K562 (cell line): Measurements from ENCODE around the gene VRK3. TPM values are rescaled to one million over a fixed set of nuclear protein-coding genes. Genes with fewer than 3 reads are reported as not detected.
A peak's percentile ranks its signal among the peaks of the same experiment; 100 is the strongest.

ENCODE experiments used
- ATAC-seq: fragments of 200-7000 bp; cut with Tn5 transposase; 3 replicates; pipeline ENCODE4 v1.9.1; 2020; ENCODE audit warnings: moderate library complexity
- BruUV-seq: library from RNA; stranded (reverse); fragments of 400-500 nt; replicated peaks from 2 replicates; lab custom pipeline; 2021; lab: Mats Ljungman, UMichigan
- CTCF ChIA-PET: fragments of 300-600 bp; formaldehyde crosslinking; extraction: SDS; loops from one replicate; lab custom pipeline; 2021; ENCODE audit warnings: low intra/inter-chr PET ratio; lab: Yijun Ruan, JAX
- POLR2A ChIA-PET: fragments of 300-600, 350-650 bp; sonication (Branson Sonifier 250); formaldehyde crosslinking; extraction: SDS; loops from one replicate; lab custom pipeline; 2021; ENCODE audit warnings: antibody characterized with exemption, inconsistent platforms; lab: Yijun Ruan, JAX
- DNase-seq, 4 experiments: peaks; one replicate each; pipeline versions ENCODE4 v3.0.0 to v3.0.0-alpha.2; 2011 to 2018; ENCODE audit warnings: low spot score in 3 of 4, mixed read lengths in 3 of 4; ENCODE audit errors: extremely low read depth in 1 of 4
- FAIRE-seq: peaks from 2 replicates; lab custom pipeline; 2011; peaks lifted over from hg19 to GRCh38; lab: Jason Lieb, UNC
- H2AFZ ChIP-seq: 2 replicates; pipeline ENCODE4 v1.6.0; 2011; ENCODE audit warnings: low read depth, low read length, control low read depth, inconsistent platforms
- H3K27ac ChIP-seq: fragments of 200-600 bp; 3 replicates; pipeline ENCODE4 v1.8.0; 2011; ENCODE audit warnings: low read depth, mild to moderate bottlenecking, control low read depth, inconsistent platforms, low read length, moderate library complexity, mixed read lengths; ENCODE audit errors: extremely low read depth
- H3K27me3 ChIP-seq, 2 experiments: fragments of 300-600 bp in 1 of 2; 2 replicates in 1 of 2; 3 replicates in 1 of 2; pipeline versions ENCODE4 v1.6.0 to v1.8.0; 2011; ENCODE audit warnings: inconsistent platforms in 2 of 2, low read length in 2 of 2, mild to moderate bottlenecking in 1 of 2, mixed read lengths in 1 of 2, moderate library complexity in 1 of 2; ENCODE audit not compliant: control insufficient read depth in 2 of 2, insufficient read depth in 2 of 2
- H3K36me3 ChIP-seq: fragments of 300-600 bp; 3 replicates; pipeline ENCODE4 v1.8.0; 2011; ENCODE audit warnings: mild to moderate bottlenecking, low read length, inconsistent platforms; ENCODE audit not compliant: control insufficient read depth, insufficient read depth
- H3K4me1 ChIP-seq, 2 experiments: fragments of 200-600 bp in 1 of 2; replicated peaks in 1 of 2; 2 replicates in 1 of 2; 3 replicates in 1 of 2; pipeline versions ENCODE4 v1.5.1 to v1.8.0; 2011; ENCODE audit warnings: inconsistent platforms in 2 of 2, low read length in 2 of 2, mild to moderate bottlenecking in 1 of 2, mixed read lengths in 1 of 2, moderate library complexity in 1 of 2; ENCODE audit not compliant: control insufficient read depth in 2 of 2, insufficient read depth in 2 of 2
- H3K4me2 ChIP-seq: 2 replicates; pipeline ENCODE4 v1.6.1; 2011; ENCODE audit warnings: low read length, control low read depth, inconsistent platforms, mixed read lengths; ENCODE audit not compliant: insufficient read depth
- H3K4me3 ChIP-seq: fragments of 200-600 bp; sonication (generic), shearing (Covaris generic); 2 replicates; pipeline ENCODE4 v1.5.1; 2016; ENCODE audit warnings: control low read depth, inconsistent platforms
- H3K79me2 ChIP-seq: fragments of 200-600 bp; 3 replicates; pipeline ENCODE4 v1.8.0; 2011; ENCODE audit warnings: low read length, inconsistent platforms; ENCODE audit not compliant: control insufficient read depth, insufficient read depth
- H3K9ac ChIP-seq, 2 experiments: 2 replicates each; pipeline versions ENCODE4 v1.6.0 to v1.6.1; 2011; ENCODE audit warnings: low read depth in 2 of 2, low read length in 2 of 2, control low read depth in 1 of 2, inconsistent platforms in 1 of 2, mild to moderate bottlenecking in 1 of 2, mixed read lengths in 1 of 2; ENCODE audit not compliant: insufficient read depth in 1 of 2
- H3K9me1 ChIP-seq: one replicate; pipeline ENCODE4 v1.6.0; 2011; ENCODE audit warnings: inconsistent platforms, mild to moderate bottlenecking, low read length, moderate library complexity; ENCODE audit not compliant: control insufficient read depth, insufficient read depth
- H3K9me3 ChIP-seq: replicated peaks from 2 replicates; pipeline ENCODE4 v1.5.1; 2011; ENCODE audit warnings: low read depth, low read length, inconsistent platforms; ENCODE audit not compliant: control insufficient read depth, insufficient read depth
- H4K20me1 ChIP-seq: replicated peaks from 2 replicates; pipeline ENCODE4 v1.6.1; 2011; ENCODE audit warnings: low read length, inconsistent platforms, mixed read lengths; ENCODE audit not compliant: control insufficient read depth, insufficient read depth
- ERF ChIP-seq: fragments of 450-650 bp; formaldehyde crosslinking; IDR thresholded peaks from 2 replicates; pipeline ENCODE4 v1.4.0; 2020; ENCODE audit warnings: mild to moderate bottlenecking, mixed read lengths
- EWSR1 ChIP-seq: fragments of 450-650 bp; IDR thresholded peaks from 2 replicates; pipeline ENCODE4 v1.6.1; 2018; ENCODE audit warnings: borderline replicate concordance, mild to moderate bottlenecking, low read depth, moderate library complexity; ENCODE audit not compliant: partially characterized antibody
- HMG20A ChIP-seq: fragments of 450-650 bp; formaldehyde crosslinking; conservative IDR thresholded peaks from 2 replicates; pipeline ENCODE4 v1.4.0; 2020; ENCODE audit warnings: mild to moderate bottlenecking, mixed read lengths
- NCOA6 ChIP-seq: fragments of 450-650 bp; IDR thresholded peaks from 2 replicates; pipeline ENCODE4 v1.6.1; 2017; ENCODE audit warnings: mild to moderate bottlenecking
- NFE2L1 ChIP-seq: fragments of 450-650 bp; IDR thresholded peaks from 2 replicates; pipeline ENCODE4 v1.6.1; 2016; ENCODE audit warnings: missing genetic modification characterization, low read depth, mild to moderate bottlenecking, missing compliant biosample characterization, moderate library complexity, borderline replicate concordance
- NR2C2 ChIP-seq, 2 experiments: fragments of 200-800 bp in 1 of 2; sonication (Bioruptor generic) in 1 of 2; sonication (generic) in 1 of 2; formaldehyde crosslinking in 1 of 2; IDR thresholded peaks; 2 replicates each; pipeline versions ENCODE4 v1.6.1 to v1.8.0; 2016 to 2022; ENCODE audit warnings: mild to moderate bottlenecking in 1 of 2, missing compliant biosample characterization in 1 of 2, missing genetic modification characterization in 1 of 2, missing genetic modification reagents in 1 of 2
- PREB ChIP-seq: sonication (generic); formaldehyde crosslinking; IDR thresholded peaks from 2 replicates; pipeline ENCODE4 v1.8.1; 2023; ENCODE audit warnings: mild to moderate bottlenecking, missing genetic modification reagents
- PRPF4 ChIP-seq: fragments of 200-400 bp; formaldehyde crosslinking; IDR thresholded peaks from one replicate; pipeline ENCODE4 v1.6.1; 2017; ENCODE audit warnings: low read length, low read depth, mild to moderate bottlenecking; ENCODE audit not compliant: insufficient read depth, poor library complexity, severe bottlenecking
- RBBP5 ChIP-seq: fragments of 200-600 bp; sonication (generic); IDR thresholded peaks from 2 replicates; pipeline ENCODE4 v1.6.1; 2012; ENCODE audit warnings: borderline replicate concordance, mild to moderate bottlenecking, low read length, control low read depth, inconsistent platforms; ENCODE audit not compliant: insufficient read depth, poor library complexity, severe bottlenecking
- ZBTB1 ChIP-seq: sonication (generic); formaldehyde crosslinking; IDR thresholded peaks from 2 replicates; pipeline ENCODE4 v1.8.1; 2023; ENCODE audit warnings: missing genetic modification reagents, low read depth, mild to moderate bottlenecking, borderline replicate concordance
- ZKSCAN8 ChIP-seq: fragments of 200-800 bp; sonication (Bioruptor generic); IDR thresholded peaks from 2 replicates; pipeline ENCODE4 v1.6.1; 2016; ENCODE audit warnings: missing genetic modification characterization, missing compliant biosample characterization
- ZNF431 ChIP-seq: sonication (generic); formaldehyde crosslinking; IDR thresholded peaks from 2 replicates; pipeline ENCODE4 v1.8.0; 2022; ENCODE audit warnings: mild to moderate bottlenecking, missing genetic modification reagents
- ZNF717 ChIP-seq: fragments of 250-450 bp; sonication (Bioruptor Pico); IDR thresholded peaks from 2 replicates; pipeline ENCODE4 v1.5.0; 2021
- ZSCAN29 ChIP-seq: fragments of 450-650 bp; IDR thresholded peaks from 2 replicates; pipeline ENCODE4 v1.6.1; 2017
- WGBS: fragments of 100-300 bp; shearing (Covaris generic); methylation state at CpG from one replicate; pipeline ENCODE4 v1.1.6; 2016; ENCODE audit warnings: low coverage, mixed read lengths; ENCODE audit not compliant: insufficient coverage; ENCODE audit errors: missing lambda C conversion rate; 5-methylcytosine and 5-hydroxymethylcytosine counted together
- in situ Hi-C: fragments of 300-500 bp; cut with MboI; formaldehyde crosslinking; loops from 4 replicates; pipeline ENCODE4 v1.15.0; 2018; ENCODE audit warnings: inconsistent platforms, mixed read lengths
- intact Hi-C: fragments of 100-400 bp; cut with micrococcal nuclease; formaldehyde crosslinking; loops from 2 replicates; pipeline ENCODE4 v1.14.2; 2022
- polyA plus RNA-seq, 8 experiments: library from polyadenylated mRNA; depleted of rRNA in 4 of 8; stranded (reverse) in 5 of 8; unstranded in 3 of 8; fragments of >200 nt; fragmentation: Nextera tagmentation in 2 of 8; fragmentation: Illumina TruSeq in 1 of 8; extraction: Ambion mirVana in 2 of 8; extraction: Trizol in 1 of 8; gene quantifications; 2 replicates each; pipeline versions ENCODE4 v1.2.1 to v1.2.3, GENCODE V29; 2011 to 2014; ENCODE audit warnings: inconsistent platforms in 1 of 8, missing spikeins in 1 of 8
- total RNA-seq, 7 experiments: library from RNA; depleted of rRNA in 6 of 7; stranded (reverse); fragments of >200 nt in 6 of 7; fragmentation: Illumina TruSeq in 2 of 7; extraction: Trizol in 2 of 7; gene quantifications; 2 replicates each; pipeline versions ENCODE4 v1.2.1 to v1.2.3, GENCODE V29; 2011 to 2021; ENCODE audit warnings: low replicate concordance in 1 of 7

Gene VRK3
- total and polyA plus RNA-seq, 9 of the 15 experiments (the other 6 are each of a cell fraction or from before 2014, with no cell fraction given): 25.6 to 94.3 (median 42.9) TPM

GRCh38 chr19:49938662-49939061, 86.5 kb downstream of the VRK3 start:
- FAIRE-seq: no peak
- Histone ChIP-seq H3K4me3 (no peak overlapping the region), H3K4me2 (no peak overlapping the region), H4K20me1 (no peaks in the 10 kb centered on the region), H3K27ac (no peak overlapping the region), H2AFZ (no peak overlapping the region), H3K27me3 (no peaks in the 10 kb centered on the region), H3K79me2 (no peaks in the 10 kb centered on the region), H3K9me3 (no peaks in the 10 kb centered on the region), H3K4me1 (peaks cover 8 to 14% of the 10 kb centered on the region in 2 experiments; a peak in 3 of 5 replicates), H3K36me3 (no peaks in the 10 kb centered on the region), H3K9ac (peak overlapping the region in 1 of 2 experiments; percentile 53; a peak in 1 of 4 replicates), H3K9me1 (no peaks in the 10 kb centered on the region)
- in situ Hi-C loops (loop anchor here (5.0 to 10.0 kb wide), 2 partner anchors 39 to 156 kb away; no protein-coding TSS in a partner anchor), intact Hi-C loops (no loop called here)
- WGBS: 81% methylated on average over 4 of the region's 4 CpGs
- ChIA-PET CTCF (interaction anchor here (3.0 kb wide), 1 partner anchor 44 kb away, joined by 61 read pairs; no protein-coding TSS in a partner anchor), POLR2A (interaction anchor here (0.9 to 1.0 kb wide), 2 partner anchors 46 to 404 kb away, joined by 3 to 4 read pairs; no protein-coding TSS in a partner anchor)
- BruUV-seq: no TSS peak
- no peak for ATAC-seq
- DNase-seq: no peak
- TF ChIP-seq RBBP5: no peak
- no peak for TF ChIP-seq ZNF717 (CRISPR knock-in tag)
- no peak for TF ChIP-seq PREB
- TF ChIP-seq ZBTB1 (CRISPR knock-in tag): no peak
- TF ChIP-seq ZSCAN29: no peak
- TF ChIP-seq NFE2L1 (tag): no peak
- no peak for TF ChIP-seq PRPF4
- no peak for TF ChIP-seq NCOA6
- no peak for TF ChIP-seq ZKSCAN8
- TF ChIP-seq EWSR1: no peak
- TF ChIP-seq NR2C2 (CRISPR knock-in tag; IDR thresholded peaks at IDR 0.05): no peak
- no peak for TF ChIP-seq NR2C2 (tag; IDR thresholded peaks at IDR 0.05)
- TF ChIP-seq ERF (CRISPR knock-in tag): no peak
- no peak for TF ChIP-seq HMG20A
- TF ChIP-seq ZNF431 (CRISPR knock-in tag): no peak
